ENCODE data around the gene BBS9. TPM values are rescaled to one million over a fixed set of nuclear protein-coding genes. Genes with fewer than 3 reads are reported as not detected.
A peak's percentile ranks its signal among the peaks of the same experiment; 100 is the strongest.

The BBS9 gene
- total RNA-seq, 1 donor from 2014 or later: 18.6 TPM

DNA sequence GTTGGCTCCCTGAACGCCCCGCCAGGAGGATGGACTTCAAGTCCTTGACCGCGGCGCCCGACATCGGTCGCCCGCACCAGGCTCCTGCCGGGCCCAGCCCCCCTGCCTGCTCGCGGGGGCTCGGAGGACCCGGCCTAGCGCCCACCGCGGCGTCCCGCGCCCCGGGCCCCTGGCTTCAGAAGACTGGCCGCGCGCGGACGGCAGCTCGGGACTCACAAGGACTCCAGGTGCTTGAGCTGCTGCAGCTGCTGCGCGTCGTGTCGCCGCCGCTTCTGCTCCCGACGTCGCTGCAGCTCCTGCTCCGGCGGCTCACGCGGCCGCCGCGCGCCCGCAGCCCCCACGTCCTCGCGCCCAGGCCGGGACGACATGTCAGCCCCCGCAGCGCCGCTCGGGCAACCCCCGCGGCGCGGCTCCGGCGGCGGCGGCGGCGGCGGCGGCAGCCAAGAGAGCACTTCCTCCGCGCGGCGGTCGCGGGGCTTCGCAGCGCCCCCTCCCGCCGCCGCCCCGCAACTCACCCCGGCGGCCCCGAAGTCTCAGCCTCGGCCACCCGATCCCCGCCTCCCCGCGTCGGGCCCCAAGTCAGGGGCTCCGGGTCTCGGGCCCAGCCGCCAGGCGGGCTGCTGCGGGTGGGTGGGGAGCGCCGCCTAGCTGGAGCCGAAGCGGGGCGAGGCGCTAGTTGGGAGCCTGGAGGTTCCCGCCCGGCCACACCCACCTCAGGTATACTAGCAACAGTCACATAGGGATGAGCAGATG lies 20.2 kb upstream of the BBS9 start, which contains the start of gene RP9:
Gene RP9 (minus strand): TSS at position 400 of the 753 bp plus-strand sequence. CDS start 32 bp downstream, at position 368.
- intact Hi-C loops (cut with micrococcal nuclease): loop anchor here (1.0 to 5.0 kb wide), 8 partner anchors 20 to 617 kb away; partner anchors contain the start of genes BBS9 and LSM5
- ChIA-PET CTCF (interaction anchor here (0.6 to 3.7 kb wide), 17 partner anchors 9 to 417 kb away, joined by 3 to 32 read pairs (median 9); partner anchors contain the start of genes BBS9, KBTBD2 and NT5C3A), POLR2A (interaction anchor here (1.0 to 4.6 kb wide), 8 partner anchors 9 to 613 kb away, joined by 4 to 44 read pairs (median 11); partner anchors contain the start of genes AVL9, KBTBD2 and NT5C3A)
- H3K27me3 Mint-ChIP-seq: peaks cover 2% of the 10 kb centered on the region
- peaks cover 43% of the 10 kb centered on the region for H3K4me1 Mint-ChIP-seq
- H3K4me3 Mint-ChIP-seq: peak within 1 kb of the TSS; percentile 89
- TF ChIP-seq, protein P1, sequence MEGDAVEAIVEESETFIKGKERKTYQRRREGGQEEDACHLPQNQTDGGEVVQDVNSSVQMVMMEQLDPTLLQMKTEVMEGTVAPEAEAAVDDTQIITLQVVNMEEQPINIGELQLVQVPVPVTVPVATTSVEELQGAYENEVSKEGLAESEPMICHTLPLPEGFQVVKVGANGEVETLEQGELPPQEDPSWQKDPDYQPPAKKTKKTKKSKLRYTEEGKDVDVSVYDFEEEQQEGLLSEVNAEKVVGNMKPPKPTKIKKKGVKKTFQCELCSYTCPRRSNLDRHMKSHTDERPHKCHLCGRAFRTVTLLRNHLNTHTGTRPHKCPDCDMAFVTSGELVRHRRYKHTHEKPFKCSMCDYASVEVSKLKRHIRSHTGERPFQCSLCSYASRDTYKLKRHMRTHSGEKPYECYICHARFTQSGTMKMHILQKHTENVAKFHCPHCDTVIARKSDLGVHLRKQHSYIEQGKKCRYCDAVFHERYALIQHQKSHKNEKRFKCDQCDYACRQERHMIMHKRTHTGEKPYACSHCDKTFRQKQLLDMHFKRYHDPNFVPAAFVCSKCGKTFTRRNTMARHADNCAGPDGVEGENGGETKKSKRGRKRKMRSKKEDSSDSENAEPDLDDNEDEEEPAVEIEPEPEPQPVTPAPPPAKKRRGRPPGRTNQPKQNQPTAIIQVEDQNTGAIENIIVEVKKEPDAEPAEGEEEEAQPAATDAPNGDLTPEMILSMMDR (IDR thresholded peaks at IDR 0.05): no peak
- DNase-seq: peak; percentile 84
- peak; percentile 92 for ATAC-seq (ENCODE audit: low read depth)
- H3K27ac Mint-ChIP-seq: peak within 1 kb of the TSS; percentile 80
- H3K9me3 Mint-ChIP-seq: no peaks in the 10 kb centered on the region
- H3K36me3 Mint-ChIP-seq (ENCODE audit: low read depth): peaks cover 5% of the 10 kb centered on the region

DNA sequence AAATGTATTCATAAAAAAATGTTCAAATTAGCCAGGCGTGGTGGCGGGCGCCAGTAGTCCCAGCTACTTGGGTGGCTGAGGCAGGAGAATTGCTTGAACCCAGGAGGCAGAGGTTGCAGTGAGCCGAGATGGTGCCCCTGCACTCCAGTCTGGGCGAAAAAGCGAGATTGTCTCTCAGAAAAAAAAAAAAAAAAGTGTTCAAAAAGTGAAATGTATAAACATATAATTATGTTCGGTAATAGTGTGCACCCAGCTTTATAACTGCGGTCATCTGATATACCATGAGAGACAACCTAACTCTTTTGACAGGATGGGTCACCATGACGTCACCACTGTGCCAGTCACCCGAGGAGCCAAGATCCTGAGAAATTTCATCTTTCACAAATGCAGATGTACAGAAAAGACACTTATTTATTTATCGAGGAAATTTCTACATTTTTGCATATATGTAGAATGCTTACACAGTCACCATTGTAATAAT lies 19.6 kb upstream of the BBS9 start:
- POLR2A ChIA-PET: interaction anchor here (0.6 to 4.6 kb wide), 9 partner anchors 10 to 619 kb away, joined by 4 to 44 read pairs (median 8); partner anchors contain the start of genes AVL9, KBTBD2 and NT5C3A
- DNase-seq: no peak

DNA sequence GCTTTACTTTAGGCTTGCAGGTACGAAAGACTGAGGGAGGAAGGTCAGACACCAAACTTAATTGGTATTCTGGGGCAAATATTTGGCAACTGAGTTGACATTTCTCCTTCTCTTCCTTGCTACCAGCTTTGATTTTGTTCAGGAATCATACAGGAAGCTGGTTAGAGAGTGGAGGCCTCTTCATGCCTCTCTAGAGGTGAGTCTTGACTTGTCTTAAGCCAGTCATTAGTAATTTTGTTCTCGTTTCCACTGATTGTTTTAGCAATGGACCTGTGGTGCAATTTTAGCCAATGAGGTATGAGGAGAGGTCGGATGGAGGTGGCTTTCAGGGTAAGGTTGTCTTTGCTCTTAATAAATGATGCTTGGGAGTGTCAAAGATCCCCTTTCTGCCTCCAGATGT lies 17.8 kb upstream of the BBS9 start:
- intact Hi-C loops (cut with micrococcal nuclease): no loop called here
- CTCF ChIA-PET: no interaction called here

More for the DNA sequence above, 19.6 kb upstream of the BBS9 start:
- CTCF ChIA-PET: interaction anchor here (0.9 to 3.7 kb wide), 10 partner anchors 10 to 263 kb away, joined by 3 to 32 read pairs (median 14); partner anchors contain the start of genes BBS9, KBTBD2 and NT5C3A
- Mint-ChIP-seq H3K9me3 (no peaks in the 10 kb centered on the region), H3K4me3 (peak overlapping the region; percentile 78), H3K36me3 (ENCODE audit: low read depth) (peaks cover 4% of the 10 kb centered on the region), H3K27me3 (peaks cover 2% of the 10 kb centered on the region), H3K4me1 (peaks cover 40% of the 10 kb centered on the region), H3K27ac (peak overlapping the region; percentile 41)
- intact Hi-C loops (cut with micrococcal nuclease): loop anchor here (1.0 to 5.0 kb wide), 8 partner anchors 20 to 617 kb away; partner anchors contain the start of genes BBS9 and LSM5
- TF ChIP-seq, protein P1 (IDR thresholded peaks at IDR 0.05): no peak
- no peak for ATAC-seq (ENCODE audit: low read depth)

DNA sequence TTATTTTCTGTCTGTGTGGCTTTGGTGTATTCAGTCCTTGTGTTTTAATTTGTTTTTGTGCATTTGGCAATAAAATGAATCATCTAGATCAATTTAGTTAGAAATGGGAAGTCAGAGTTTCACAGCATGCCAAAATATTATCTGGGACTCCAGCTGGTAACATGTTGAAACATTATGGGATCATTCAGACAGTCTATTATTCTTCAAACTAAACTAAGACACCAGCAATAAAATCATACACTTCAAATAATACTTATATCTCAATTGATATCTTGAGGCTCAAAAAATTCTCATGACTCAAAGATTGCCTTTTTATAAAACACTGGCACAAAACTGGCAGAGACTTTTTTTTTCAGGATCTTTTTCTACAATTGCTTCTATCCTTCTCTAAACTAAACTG lies 14.4 kb upstream of the BBS9 start:
- ATAC-seq (ENCODE audit: low read depth): no peak
- Mint-ChIP-seq H3K27me3 (peaks cover 14% of the 10 kb centered on the region), H3K27ac (no peak overlapping the region), H3K9me3 (peaks cover 10% of the 10 kb centered on the region), H3K4me3 (no peak overlapping the region), H3K4me1 (peaks cover 1% of the 10 kb centered on the region), H3K36me3 (ENCODE audit: low read depth) (peaks cover 3% of the 10 kb centered on the region)
- CTCF ChIA-PET: no interaction called here
- TF ChIP-seq, protein P1 (IDR thresholded peaks at IDR 0.05): no peak
- POLR2A ChIA-PET: no interaction called here
- DNase-seq: no peak
- intact Hi-C loops (cut with micrococcal nuclease): no loop called here

More for the DNA sequence above, 17.8 kb upstream of the BBS9 start:
- Mint-ChIP-seq H3K27ac (no peak overlapping the region), H3K4me1 (peaks cover 23% of the 10 kb centered on the region), H3K27me3 (peaks cover 7% of the 10 kb centered on the region), H3K9me3 (no peaks in the 10 kb centered on the region), H3K4me3 (no peak overlapping the region), H3K36me3 (ENCODE audit: low read depth) (peaks cover 4% of the 10 kb centered on the region)
- ATAC-seq (ENCODE audit: low read depth) (no peak), DNase-seq (no peak)
- TF ChIP-seq, protein P1 (IDR thresholded peaks at IDR 0.05): no peak
- POLR2A ChIA-PET: no interaction called here

DNA sequence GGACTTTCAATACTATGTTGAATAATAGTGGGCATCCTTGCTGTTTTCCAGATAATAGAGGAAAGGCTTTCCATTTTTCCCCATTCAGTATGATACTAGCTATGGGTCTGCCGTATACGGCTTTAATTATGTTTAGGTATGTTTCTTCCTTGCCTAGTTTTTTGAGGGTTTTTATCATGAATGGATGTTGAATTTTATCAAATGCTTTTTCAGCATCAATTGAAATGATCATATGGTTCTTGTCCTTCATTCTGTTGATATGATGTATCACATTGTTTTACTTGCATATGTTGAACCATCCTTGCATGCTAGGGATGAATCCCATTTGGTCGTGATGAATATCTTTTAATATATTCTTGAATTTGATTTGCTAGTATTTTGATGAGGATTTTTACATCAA lies 11.0 kb upstream of the BBS9 start:
- intact Hi-C loops (cut with micrococcal nuclease): no loop called here
- no peaks in the 10 kb centered on the region for H3K4me1 Mint-ChIP-seq
- no peak overlapping the region for H3K27ac Mint-ChIP-seq
- TF ChIP-seq, protein P1 (IDR thresholded peaks at IDR 0.05): no peak
- CTCF ChIA-PET: no interaction called here
- H3K36me3 Mint-ChIP-seq (ENCODE audit: low read depth): peaks cover 3% of the 10 kb centered on the region
- DNase-seq: no peak
- H3K27me3 Mint-ChIP-seq: peaks cover 27% of the 10 kb centered on the region
- no peak overlapping the region for H3K4me3 Mint-ChIP-seq
- no peak for ATAC-seq (ENCODE audit: low read depth)
- POLR2A ChIA-PET: no interaction called here
- H3K9me3 Mint-ChIP-seq: peaks cover 10% of the 10 kb centered on the region
